C4-2B (cell line): ENCODE data around the gene CFAP97.

Experiments
- CTCF ChIP-seq: fragments of 450-650 bp; conservative IDR thresholded peaks from 2 replicates; pipeline ENCODE4 v1.5.1; 2017; ENCODE audit warnings: mild to moderate bottlenecking
- ZFX ChIP-seq: fragments of 450-650 bp; IDR thresholded peaks from 2 replicates; pipeline ENCODE4 v1.6.1; 2017

- TF ChIP-seq CTCF: no peak
- no peak for TF ChIP-seq ZFX
These were observed 25.4 kb upstream of the CFAP97 start for GRCh38 chr4:185229021-185229818.
